Endothelial cell of umbilical vein (primary cell): ENCODE results near the gene NDUFA13.

Experiments
- CTCF ChIP-seq, 2 donors: IDR thresholded peaks; 1 replicate in 1 of 2; 2 replicates in 1 of 2; pipeline ENCODE4 v1.5.1; 2011; ENCODE audit warnings: low read length in 2 of 2, mild to moderate bottlenecking in 2 of 2, moderate library complexity in 2 of 2, control low read depth in 1 of 2, inconsistent platforms in 1 of 2, low read depth in 1 of 2; ENCODE audit not compliant: insufficient read depth in 1 of 2; ENCODE audit errors: extremely low read depth in 1 of 2
- EZH2 ChIP-seq: IDR thresholded peaks from 2 replicates; pipeline ENCODE4 v1.6.1; 2012; ENCODE audit warnings: borderline replicate concordance, low read depth, mild to moderate bottlenecking, moderate library complexity, low read length, inconsistent platforms; ENCODE audit not compliant: severe bottlenecking
- FOS ChIP-seq: IDR thresholded peaks from 2 replicates; pipeline ENCODE4 v1.6.1; 2011; ENCODE audit warnings: mild to moderate bottlenecking, low read length, moderate library complexity, borderline replicate concordance; ENCODE audit not compliant: insufficient read depth
- GATA2 ChIP-seq: IDR thresholded peaks from 2 replicates; pipeline ENCODE4 v1.7.0; 2011; ENCODE audit warnings: low read depth, mild to moderate bottlenecking, moderate library complexity, mixed read lengths, low read length; ENCODE audit not compliant: insufficient read length, insufficient read depth
- MAX ChIP-seq: IDR thresholded peaks from 2 replicates; pipeline ENCODE4 v1.6.1; 2011; ENCODE audit not compliant: insufficient read depth, insufficient read length
- POLR2A ChIP-seq: IDR thresholded peaks from 2 replicates; pipeline ENCODE4 v1.6.1; 2012; ENCODE audit warnings: low read depth, mild to moderate bottlenecking, control low read depth, low read length
- POLR2AphosphoS5 ChIP-seq: IDR thresholded peaks from 2 replicates; pipeline ENCODE4 v1.6.1; 2012; ENCODE audit warnings: low read depth, mild to moderate bottlenecking, control low read depth, low read length, moderate library complexity; ENCODE audit not compliant: insufficient read depth

- TF ChIP-seq CTCF (IDR thresholded peaks at IDR 0.05; ENCODE audit: extremely low read depth in 1 of 2, insufficient read depth in 1 of 2, low read depth in 1 of 2, low read length in 2 of 2) (no peak), EZH2 (no peak), POLR2AphosphoS5 (no peak), MAX (no peak), POLR2A (no peak), FOS (no peak), GATA2 (no peak)
Observed at GRCh38 chr19:19563348-19563848, 47.4 kb downstream of the NDUFA13 start.
